Stimulated activated CD8-positive, alpha-beta memory T cell treated with anti-CD3 and anti-CD28 coated beads, Interleukin-12 subunit alpha, Interleukin-12 subunit beta, amount 100 ng/mL, for 1 hour (primary cell): ENCODE data around the gene SLC5A2.
"Not testable (repeated sequence)": the region's sequence is repeated elsewhere in the genome, so short reads cannot be mapped to it uniquely, and the experiment has no call there.

Experiments
- DNase-seq: peaks from one replicate; pipeline ENCODE4 v3.0.0-alpha.2; 2020; ENCODE audit warnings: low read depth

SLC5A2 gene

DNA sequence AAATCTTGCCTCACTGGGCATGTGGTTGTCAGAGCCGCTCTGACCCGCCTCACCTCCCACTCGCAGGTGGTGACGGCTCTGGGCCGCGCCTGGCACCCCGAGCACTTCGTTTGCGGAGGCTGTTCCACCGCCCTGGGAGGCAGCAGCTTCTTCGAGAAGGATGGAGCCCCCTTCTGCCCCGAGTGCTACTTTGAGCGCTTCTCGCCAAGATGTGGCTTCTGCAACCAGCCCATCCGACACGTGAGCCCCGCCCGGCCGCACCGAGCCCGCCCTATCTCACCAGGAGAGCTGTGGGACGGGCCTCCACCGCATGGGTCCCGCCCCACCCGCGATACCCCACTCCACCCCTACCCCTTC, 7.0 kb upstream of the SLC5A2 start:
- DNase-seq, result no peak

DNA sequence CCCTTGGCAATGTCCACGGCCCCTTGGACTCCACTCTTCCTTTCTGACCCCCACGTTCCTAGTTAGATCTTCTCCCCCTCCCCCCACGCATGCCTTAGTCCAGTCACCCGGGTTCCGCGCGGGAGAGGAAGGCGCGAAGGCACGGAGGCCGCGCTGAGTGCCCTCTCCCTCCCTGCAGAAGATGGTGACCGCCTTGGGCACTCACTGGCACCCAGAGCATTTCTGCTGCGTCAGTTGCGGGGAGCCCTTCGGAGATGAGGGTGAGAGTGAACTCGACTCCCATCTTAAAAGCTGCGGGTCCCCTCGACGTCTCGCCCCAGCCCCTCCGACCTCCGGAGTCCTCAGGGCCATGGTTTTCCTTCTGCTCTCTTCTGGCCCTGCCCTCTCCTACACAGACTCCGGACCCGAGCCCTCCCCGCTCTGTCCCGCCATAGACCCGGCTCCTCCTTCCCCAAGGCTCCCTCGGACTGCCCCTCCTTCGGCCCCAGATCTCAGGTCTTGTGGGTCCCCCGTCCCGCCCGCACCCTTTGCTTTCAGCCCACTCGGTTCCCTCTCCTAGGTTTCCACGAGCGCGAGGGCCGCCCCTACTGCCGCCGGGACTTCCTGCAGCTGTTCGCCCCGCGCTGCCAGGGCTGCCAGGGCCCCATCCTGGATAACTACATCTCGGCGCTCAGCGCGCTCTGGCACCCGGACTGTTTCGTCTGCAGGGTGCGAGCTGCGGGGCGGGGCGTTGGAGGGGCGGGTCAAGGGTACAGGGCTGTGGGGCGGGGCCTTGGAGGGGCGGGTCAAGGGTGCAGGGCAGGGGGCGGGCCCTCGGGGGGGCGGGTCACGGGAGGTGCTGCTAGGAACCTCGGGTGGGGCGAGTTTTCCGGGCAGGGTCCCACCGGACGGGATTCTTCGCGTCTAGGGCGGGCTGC, 6.4 kb upstream of the SLC5A2 start:
- peak; percentile 84 for DNase-seq

DNA sequence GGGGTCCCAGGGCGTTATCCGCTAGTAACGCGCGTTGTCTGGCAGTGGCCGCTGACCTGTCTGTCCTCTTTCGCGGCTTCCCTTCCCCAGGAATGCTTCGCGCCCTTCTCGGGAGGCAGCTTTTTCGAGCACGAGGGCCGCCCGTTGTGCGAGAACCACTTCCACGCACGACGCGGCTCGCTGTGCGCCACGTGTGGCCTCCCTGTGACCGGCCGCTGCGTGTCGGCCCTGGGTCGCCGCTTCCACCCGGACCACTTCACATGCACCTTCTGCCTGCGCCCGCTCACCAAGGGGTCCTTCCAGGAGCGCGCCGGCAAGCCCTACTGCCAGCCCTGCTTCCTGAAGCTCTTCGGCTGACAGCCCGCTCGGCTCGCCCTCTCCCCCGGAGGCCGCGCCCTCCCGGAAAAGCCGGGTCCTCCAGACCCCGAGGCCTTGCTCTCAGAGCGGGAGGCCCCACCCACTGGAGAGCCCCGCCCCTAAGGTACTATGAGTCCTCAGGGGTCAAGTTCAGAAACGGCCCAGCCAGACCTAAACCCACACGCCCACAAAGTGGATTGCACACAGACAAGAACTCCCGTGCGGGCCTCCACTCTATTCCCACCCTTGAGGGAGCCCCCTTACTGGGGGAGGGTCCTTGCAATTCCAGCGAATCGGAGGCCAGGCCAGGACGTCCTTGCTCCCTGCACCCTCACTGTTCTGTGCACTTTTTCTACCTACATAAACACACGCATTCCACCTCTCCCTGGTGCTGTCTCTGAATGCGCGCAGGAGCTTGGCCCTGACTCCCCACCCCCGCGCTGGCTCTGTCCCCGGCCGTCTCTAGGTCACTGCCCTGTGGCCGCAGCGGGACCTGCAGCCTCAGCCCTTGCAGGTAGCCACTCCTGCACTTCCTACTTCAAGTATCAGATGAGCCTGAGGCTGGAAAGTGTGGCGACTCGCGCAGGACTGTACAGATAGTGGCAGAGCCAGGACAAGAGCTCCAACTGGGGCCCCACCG, 5.4 kb upstream of the SLC5A2 start:
- DNase-seq, result no peak

DNA sequence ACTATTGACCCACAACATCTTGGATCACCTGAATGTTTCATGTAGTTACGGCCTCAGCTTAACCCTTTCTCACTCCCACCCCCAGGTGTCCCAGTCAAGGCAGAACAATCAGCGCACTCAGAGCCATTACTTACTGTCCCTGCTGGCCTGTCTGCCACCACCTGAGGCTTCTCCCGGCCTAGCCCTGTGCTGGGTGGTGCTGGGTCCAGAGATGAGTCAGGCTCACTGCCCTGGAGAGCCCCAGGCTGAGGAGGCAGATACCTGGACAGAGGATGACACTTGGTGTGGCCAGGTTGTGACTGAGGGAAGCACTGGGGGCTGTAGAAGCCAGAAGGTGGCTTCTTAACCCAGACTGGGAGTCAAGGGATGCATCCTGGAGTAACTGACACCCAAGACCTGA, 4.0 kb upstream of the SLC5A2 start:
- no peak for DNase-seq

DNA sequence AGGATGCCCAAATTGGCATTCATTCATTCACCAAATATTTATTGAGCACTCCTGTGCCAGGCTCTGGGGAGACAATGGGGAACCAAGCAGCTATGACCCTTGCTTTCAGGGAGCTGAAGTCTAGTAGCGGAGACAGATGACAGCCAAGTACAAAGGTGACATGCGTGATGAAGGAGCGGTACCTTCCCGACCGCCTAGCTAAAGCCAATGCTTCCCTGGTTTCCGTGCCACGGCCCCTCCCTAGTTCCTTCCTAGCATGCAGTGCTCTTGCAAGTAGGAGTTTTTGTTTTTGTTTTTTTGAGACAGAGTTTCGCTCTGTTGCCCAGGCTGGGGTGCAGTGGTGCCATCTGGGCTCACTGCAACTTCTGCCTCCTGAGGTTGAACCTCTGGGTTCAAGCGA, 3.2 kb upstream of the SLC5A2 start:
- DNase-seq, result no peak

DNA sequence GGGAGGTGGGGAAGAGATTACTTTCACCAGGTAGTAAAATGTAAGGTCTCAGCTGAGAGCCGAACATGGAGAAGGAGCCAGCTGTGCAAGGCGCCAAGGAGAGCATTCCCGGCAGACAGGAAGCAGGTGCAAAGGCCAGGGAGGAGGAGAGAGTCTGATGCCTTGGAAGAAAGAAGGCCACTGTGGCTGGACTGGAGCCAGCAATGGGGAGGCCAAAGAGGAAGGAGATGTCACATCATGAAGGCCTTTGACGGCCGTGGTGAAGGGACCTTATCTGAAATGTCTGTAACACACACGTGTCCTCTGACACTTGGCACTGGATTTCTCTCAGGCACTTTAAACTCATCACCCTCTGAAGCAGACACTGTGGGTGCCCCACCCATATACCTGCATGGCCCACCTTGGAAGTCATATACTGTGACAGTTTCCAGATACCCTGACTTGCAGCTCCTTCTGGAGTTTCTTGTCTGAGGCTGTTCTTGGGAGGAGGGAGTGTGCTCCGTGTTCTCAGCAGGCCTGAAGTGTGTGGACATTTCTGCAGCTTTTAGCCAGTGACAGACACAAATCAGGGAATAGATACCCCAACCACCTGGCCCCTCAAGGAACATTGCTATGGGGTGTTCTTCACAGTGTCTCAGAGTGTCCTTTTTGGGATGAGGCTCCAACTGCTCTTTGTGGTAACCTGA, 1.9 kb upstream of the SLC5A2 start:
- DNase-seq, result no peak

DNA sequence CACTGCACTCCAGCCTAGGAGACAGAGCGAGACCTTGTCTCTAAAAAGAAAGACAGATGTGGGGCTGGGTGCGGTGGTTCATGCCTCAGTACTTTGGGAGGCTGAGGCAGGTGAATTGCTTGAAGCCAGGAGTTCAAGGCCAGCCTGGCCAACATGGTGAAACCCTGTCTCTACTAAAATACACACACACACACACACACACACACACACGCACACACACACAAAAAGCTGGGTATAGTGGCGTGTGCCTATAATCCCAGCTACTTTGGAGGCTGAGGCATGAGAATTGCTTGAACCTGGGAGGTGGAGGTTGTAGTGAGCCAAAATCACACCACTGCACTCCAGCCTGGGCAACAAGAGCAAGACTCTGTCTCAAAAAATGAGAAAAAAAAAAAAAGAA, 1.1 kb downstream of the SLC5A2 start:
- not testable (repeated sequence) for DNase-seq

DNA sequence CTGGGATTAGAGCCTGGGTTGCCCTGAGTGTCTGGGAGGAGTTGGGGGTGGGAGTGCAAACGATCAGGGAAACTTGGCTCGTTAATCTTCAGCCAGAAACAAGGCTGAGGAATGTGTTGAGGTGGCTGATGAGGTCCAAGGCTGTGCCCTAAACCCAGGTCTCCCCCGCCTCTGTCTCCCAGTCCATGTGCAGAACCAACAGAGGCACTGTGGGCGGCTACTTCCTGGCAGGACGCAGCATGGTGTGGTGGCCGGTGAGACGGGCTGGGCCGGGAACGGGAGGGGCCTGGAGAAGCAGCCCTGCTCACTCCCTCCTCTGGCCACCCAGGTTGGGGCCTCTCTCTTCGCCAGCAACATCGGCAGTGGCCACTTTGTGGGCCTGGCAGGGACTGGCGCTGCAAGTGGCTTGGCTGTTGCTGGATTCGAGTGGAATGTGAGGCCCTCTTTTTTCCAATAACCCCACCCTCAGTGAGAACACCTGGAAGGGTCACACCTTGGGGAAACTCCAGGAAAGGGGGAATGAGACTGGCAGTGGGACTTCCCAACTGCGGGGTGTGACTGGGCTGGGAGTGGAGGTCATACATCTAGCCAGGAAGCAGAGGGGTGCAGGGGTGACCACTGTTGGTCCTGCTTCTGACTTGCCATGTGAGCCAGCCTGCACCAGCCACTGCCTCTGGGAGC, 1.7 kb downstream of the SLC5A2 start:
- no peak for DNase-seq

DNA sequence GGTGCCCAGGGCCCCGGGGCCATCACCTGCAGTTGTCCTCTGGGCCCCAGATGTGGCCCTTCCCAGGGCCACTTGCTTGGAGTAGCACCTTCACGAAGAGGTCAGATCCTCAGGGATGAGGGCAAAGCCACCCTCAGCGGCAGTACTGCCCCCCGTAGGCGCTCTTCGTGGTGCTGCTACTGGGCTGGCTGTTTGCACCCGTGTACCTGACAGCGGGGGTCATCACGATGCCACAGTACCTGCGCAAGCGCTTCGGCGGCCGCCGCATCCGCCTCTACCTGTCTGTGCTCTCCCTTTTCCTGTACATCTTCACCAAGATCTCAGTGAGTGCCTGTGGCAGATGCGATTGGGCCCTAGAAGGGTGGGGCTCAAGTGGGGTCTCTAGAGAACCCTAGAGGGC, 2.6 kb downstream of the SLC5A2 start:
- DNase-seq, result no peak

DNA sequence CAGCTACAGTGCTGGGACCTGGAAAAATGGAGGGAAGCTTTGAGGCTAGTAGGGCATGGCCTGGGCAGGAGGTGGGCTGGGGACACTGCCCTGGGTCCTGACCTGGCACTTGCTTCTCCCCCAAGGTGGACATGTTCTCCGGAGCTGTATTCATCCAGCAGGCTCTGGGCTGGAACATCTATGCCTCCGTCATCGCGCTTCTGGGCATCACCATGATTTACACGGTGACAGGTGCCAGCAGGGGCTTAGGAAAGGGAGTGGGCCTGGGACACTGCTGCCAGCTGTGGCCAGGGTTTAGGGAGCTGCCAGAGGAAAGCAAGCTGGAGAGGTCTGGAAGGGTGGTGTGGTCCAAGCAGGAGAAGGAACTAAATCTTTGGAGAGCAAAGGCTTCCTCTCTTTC, 3.1 kb downstream of the SLC5A2 start:
- DNase-seq, result no peak

DNA sequence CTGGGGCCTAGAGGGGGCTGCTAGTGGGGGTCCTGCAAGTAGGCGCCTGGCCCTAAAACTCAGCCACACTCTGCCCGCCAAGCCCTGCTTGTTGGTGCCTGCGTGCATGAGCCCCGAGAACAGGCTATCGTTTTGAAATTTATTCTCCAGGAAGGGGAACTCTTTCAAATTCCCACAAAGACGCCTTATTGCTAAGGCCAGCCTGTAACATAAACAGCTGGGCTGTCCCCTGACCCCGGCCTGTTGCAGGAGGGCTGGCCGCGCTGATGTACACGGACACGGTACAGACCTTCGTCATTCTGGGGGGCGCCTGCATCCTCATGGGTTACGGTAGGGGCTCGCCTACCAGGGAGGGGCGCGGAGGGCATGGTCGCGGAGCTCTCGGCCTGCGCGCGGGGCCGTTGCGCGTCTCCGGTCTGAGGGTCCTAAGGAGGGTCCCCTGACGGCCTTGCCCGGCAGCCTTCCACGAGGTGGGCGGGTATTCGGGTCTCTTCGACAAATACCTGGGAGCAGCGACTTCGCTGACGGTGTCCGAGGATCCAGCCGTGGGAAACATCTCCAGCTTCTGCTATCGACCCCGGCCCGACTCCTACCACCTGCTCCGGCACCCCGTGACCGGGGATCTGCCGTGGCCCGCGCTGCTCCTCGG, 4.3 kb downstream of the SLC5A2 start:
- no peak for DNase-seq

DNA sequence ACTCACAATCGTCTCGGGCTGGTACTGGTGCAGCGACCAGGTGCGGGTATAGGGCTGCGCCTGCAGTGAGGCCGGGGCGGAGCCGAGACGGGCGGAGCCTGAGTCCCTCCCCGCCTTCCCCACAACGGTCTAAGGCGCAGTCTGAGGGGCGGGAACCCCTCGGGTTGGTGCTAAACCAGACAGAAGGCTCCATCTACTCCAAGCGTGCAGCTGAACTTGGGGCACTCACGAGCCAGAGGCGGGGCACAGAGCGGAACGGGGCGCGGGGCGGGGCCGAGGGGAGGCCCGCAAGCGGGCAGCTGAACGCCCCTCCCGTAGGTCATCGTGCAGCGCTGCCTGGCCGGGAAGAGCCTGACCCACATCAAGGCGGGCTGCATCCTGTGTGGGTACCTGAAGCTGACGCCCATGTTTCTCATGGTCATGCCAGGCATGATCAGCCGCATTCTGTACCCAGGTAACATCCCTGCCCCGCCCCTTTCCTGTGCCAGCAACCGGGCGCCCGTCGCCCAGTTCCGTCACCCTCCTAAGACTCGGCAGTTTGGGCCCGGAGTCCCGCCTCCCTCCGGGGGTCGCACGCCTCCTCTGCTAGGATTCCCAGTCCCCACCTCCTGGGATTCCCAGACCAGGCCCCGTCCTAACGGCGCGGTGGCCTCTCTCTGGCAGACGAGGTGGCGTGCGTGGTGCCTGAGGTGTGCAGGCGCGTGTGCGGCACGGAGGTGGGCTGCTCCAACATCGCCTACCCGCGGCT, 5.0 kb downstream of the SLC5A2 start:
- DNase-seq, result peak; percentile 51

DNA sequence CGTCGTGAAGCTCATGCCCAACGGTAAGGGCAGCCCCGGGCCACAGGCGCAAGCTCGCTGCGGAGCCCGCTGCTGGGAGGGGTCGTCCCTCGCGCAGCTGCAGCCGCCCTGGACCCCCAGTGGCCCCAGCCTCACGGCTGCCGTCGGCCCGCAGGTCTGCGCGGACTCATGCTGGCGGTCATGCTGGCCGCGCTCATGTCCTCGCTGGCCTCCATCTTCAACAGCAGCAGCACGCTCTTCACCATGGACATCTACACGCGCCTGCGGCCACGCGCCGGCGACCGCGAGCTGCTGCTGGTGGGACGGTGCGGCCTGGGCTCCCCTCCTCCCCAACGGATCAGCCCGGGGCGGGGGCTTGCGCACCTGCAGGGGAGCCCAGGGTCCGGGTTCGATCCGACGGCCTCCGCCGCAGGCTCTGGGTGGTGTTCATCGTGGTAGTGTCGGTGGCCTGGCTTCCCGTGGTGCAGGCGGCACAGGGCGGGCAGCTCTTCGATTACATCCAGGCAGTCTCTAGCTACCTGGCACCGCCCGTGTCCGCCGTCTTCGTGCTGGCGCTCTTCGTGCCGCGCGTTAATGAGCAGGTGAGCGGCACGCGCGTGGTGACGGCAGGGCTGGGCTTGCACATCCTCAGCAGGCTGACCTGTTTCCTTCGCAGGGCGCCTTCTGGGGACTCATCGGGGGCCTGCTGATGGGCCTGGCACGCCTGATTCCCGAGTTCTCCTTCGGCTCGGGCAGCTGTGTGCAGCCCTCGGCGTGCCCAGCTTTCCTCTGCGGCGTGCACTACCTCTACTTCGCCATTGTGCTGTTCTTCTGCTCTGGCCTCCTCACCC, 5.8 kb downstream of the SLC5A2 start:
- no peak for DNase-seq

DNA sequence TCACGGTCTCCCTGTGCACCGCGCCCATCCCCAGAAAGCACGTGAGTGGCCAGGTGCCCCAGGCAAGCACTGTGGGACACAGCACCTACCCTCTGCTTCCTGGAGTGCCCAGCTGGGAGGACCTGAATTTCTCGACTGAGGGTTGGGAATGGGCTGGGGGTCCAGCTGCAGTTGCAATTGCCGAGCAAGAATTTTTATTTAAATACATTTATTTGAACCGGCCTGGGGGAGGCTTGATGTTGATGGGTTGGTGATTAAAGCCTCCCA, 6.3 kb downstream of the SLC5A2 start:
- DNase-seq, result no peak

DNA sequence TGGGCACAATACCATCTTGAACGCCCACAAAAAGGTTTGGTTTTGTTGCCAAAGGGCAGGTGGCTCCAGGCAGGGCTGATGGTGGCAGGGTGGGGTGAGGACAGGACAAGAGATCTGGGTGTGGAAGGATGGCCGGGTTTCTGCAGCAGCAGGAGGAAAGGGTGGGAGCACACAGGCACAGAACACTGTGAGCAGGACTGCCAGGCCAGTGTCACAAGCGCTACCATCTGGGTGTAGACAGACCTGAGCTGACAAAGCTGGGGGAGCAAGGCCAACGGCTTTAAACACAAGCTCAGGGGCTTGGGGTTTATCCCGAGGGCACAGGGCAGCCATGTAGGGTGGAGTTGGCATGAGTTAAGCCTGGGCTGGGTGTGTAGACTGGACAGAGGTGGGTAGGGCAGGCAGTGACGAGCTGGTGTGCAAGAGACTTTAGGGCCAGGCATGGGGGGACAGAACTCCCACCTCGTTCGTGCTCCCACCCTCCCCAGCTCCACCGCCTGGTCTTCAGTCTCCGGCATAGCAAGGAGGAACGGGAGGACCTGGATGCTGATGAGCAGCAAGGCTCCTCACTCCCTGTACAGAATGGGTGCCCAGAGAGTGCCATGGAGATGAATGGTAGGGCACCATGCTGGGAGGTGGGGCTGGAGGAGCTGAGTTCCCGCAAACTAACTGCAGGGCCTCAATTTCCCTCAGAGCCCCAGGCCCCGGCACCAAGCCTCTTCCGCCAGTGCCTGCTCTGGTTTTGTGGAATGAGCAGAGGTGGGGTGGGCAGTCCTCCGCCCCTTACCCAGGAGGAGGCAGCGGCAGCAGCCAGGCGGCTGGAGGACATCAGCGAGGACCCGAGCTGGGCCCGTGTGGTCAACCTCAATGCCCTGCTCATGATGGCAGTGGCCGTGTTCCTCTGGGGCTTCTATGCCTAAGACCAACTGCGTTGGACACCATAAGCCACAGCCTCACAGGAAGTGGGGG, 7.0 kb downstream of the SLC5A2 start:
- DNase-seq, result no peak

DNA sequence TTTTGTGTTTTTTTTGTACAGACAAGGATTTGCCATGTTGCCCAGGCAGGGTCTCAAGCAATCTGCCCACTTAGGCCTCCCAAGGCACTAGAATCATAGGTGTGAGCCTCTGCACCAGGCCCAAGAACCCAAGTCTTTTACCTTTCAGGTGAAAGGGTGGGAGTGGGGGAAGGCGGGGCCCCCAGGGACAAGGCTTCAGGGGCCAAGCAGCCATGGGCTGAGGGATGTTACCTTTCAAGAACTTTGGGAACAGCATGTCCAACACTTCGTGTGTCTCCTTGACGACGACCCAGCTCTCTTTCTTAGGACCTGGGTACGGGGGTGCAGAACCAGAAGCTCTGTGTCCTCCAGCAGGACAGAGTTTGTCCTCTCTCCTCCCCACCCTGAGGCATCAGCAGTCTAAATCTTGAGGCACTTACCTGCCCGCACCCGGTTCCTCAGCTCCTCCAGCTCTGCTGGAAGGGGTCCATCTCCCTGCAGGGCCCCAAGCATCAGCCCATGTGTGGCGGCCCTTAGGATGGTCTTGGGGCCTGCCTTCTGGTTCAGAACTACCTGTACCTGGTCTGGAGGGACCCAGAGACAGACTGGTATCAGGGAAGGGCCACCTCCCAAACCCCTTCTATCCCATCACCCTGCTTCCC, 9.0 kb downstream of the SLC5A2 start:
- no peak for DNase-seq

DNA sequence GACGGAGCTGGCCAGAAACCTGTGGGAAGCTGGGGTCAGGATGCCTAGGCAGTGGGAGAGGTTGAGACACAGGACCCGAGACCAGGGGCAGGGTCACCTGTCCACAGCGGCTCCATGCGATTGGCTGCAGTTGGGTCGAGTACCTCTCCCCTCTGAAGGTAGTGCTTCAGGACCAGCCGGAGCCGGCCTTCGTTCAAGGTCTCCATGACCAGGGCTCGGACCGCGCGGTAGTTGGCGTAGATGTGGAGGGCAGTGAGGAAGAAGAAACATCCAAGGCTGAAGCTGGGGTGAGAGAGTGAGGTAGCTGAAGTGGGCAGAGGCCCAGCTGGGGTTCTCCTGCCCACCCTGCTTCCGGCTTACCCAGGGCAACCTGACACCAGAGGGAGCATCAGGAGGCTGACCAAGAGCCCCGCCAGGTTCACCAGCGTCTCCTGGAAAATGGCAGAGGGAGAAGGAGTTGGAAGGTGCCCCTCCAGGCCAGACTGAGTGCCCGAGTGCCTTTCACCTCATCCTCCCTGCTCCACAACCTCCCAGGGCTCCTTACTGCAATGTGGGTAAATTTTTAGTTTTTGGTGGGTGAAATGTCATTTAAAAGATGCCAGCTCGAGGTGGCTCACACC, 10.7 kb downstream of the SLC5A2 start:
- DNase-seq, result no peak

DNA sequence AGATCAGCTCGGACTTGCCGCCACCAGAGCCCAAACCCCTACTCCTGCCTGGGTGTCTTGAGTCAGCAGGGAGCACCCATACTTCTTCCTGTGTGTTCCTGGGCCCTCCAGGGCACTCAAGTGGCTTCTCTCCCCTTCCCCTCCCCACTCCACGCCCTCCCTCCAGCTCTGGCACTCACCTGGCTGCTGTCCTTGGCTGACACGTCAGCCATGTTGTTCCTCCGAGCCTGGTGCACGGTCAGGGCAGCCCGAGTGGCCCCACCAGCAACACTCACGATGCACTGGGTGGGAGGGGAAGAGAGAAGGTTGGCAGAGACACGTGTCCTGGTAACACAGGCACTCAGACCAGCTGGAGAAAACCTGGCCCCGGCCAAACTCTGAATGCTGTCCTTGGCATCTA, 13.7 kb downstream of the SLC5A2 start:
- no peak for DNase-seq
